Endothelial cell of umbilical vein (primary cell): ENCODE data around the gene FAM163A. TPM values are rescaled to one million over a fixed set of nuclear protein-coding genes. Genes with fewer than 3 reads are reported as not detected.

Experiments used
- BruUV-seq: library from RNA; stranded (reverse); fragments of 400-500 nt; replicated peaks from 2 replicates; lab custom pipeline; 2021; lab: Mats Ljungman, UMichigan
- CTCF ChIA-PET: fragments of 300-600, 350-600 bp; sonication (Branson Sonifier 250); formaldehyde crosslinking; loops from one replicate; lab custom pipeline; 2021; ENCODE audit warnings: antibody characterized with exemption, inconsistent platforms; lab: Charles Lee
- POLR2A ChIA-PET: fragments of 300-600, 350-600 bp; sonication (Branson Sonifier 250); formaldehyde crosslinking; loops from one replicate; lab custom pipeline; 2021; ENCODE audit warnings: antibody characterized with exemption, inconsistent platforms; lab: Charles Lee
- DNase-seq: peaks from one replicate; pipeline ENCODE4 v3.0.0-alpha.2; 2011; ENCODE audit warnings: low read depth, low spot score
- FAIRE-seq: peaks from 2 replicates; lab custom pipeline; 2011; peaks lifted over from hg19 to GRCh38; lab: Jason Lieb, UNC
- H2AFZ ChIP-seq: 2 replicates; pipeline ENCODE4 v1.6.0; 2012; ENCODE audit warnings: low read depth, low read length, control low read depth, inconsistent platforms
- H3K27ac ChIP-seq: 2 replicates; pipeline ENCODE4 v1.5.1; 2011; ENCODE audit warnings: low read depth, mild to moderate bottlenecking, control low read depth, low read length, moderate library complexity; ENCODE audit not compliant: insufficient read depth
- H3K27me3 ChIP-seq, 2 experiments: 2 replicates each; pipeline versions ENCODE4 v1.6.0 to v1.6.1; 2011; ENCODE audit warnings: low read length in 2 of 2, mixed read lengths in 1 of 2; ENCODE audit not compliant: control insufficient read depth in 2 of 2, insufficient read depth in 2 of 2
- H3K36me3 ChIP-seq, 2 experiments: 2 replicates in 1 of 2; 3 replicates in 1 of 2; pipeline ENCODE4 v1.5.1; 2011; ENCODE audit warnings: low read length in 2 of 2, mild to moderate bottlenecking in 1 of 2, moderate library complexity in 1 of 2; ENCODE audit not compliant: control insufficient read depth in 2 of 2, insufficient read depth in 2 of 2; ENCODE audit errors: extremely low read depth in 1 of 2
- H3K4me1 ChIP-seq: 3 replicates; pipeline ENCODE4 v1.5.1; 2011; ENCODE audit warnings: mild to moderate bottlenecking, low read length; ENCODE audit not compliant: control insufficient read depth, insufficient read depth; ENCODE audit errors: extremely low read depth
- H3K4me2 ChIP-seq: 2 replicates; pipeline ENCODE4 v1.6.1; 2011; ENCODE audit warnings: low read length, control low read depth, mixed read lengths; ENCODE audit not compliant: insufficient read depth
- H3K4me3 ChIP-seq, 3 experiments: fragments of 200-600 bp in 1 of 3; sonication (generic), shearing (Covaris generic) in 1 of 3; replicated peaks in 1 of 3; 2 replicates each; pipeline ENCODE4 v1.5.1; 2011 to 2016; ENCODE audit warnings: control low read depth in 3 of 3, low read length in 3 of 3, mild to moderate bottlenecking in 2 of 3, inconsistent platforms in 1 of 3, low read depth in 1 of 3, moderate library complexity in 1 of 3; ENCODE audit not compliant: insufficient read depth in 1 of 3
- H3K79me2 ChIP-seq: 2 replicates; pipeline ENCODE4 v1.6.0; 2012; ENCODE audit warnings: low read length, inconsistent platforms; ENCODE audit not compliant: control insufficient read depth, insufficient read depth
- H3K9ac ChIP-seq: replicated peaks from 2 replicates; pipeline ENCODE3; 2011; ENCODE audit warnings: low read length, control low read depth; ENCODE audit not compliant: insufficient read depth; ENCODE audit errors: extremely low read depth
- H3K9me1 ChIP-seq: replicated peaks from 3 replicates; pipeline ENCODE4 v1.6.0; 2011; ENCODE audit warnings: mild to moderate bottlenecking, low read length; ENCODE audit not compliant: control insufficient read depth, insufficient read depth; ENCODE audit errors: extremely low read depth
- H3K9me3 ChIP-seq: replicated peaks from 2 replicates; pipeline ENCODE4 v1.5.1; 2012; ENCODE audit warnings: low read length, inconsistent platforms; ENCODE audit not compliant: control insufficient read depth, insufficient read depth
- H4K20me1 ChIP-seq: replicated peaks from 2 replicates; pipeline ENCODE3; 2011; ENCODE audit warnings: mild to moderate bottlenecking, low read length; ENCODE audit not compliant: control insufficient read depth, insufficient read depth; ENCODE audit errors: extremely low read depth
- EZH2 ChIP-seq: IDR thresholded peaks from 2 replicates; pipeline ENCODE4 v1.6.1; 2012; ENCODE audit warnings: borderline replicate concordance, low read depth, mild to moderate bottlenecking, moderate library complexity, low read length, inconsistent platforms; ENCODE audit not compliant: severe bottlenecking
- FOS ChIP-seq: IDR thresholded peaks from 2 replicates; pipeline ENCODE4 v1.6.1; 2011; ENCODE audit warnings: mild to moderate bottlenecking, low read length, moderate library complexity, borderline replicate concordance; ENCODE audit not compliant: insufficient read depth
- GATA2 ChIP-seq: IDR thresholded peaks from 2 replicates; pipeline ENCODE4 v1.7.0; 2011; ENCODE audit warnings: low read depth, mild to moderate bottlenecking, moderate library complexity, mixed read lengths, low read length; ENCODE audit not compliant: insufficient read length, insufficient read depth
- JUN ChIP-seq: IDR thresholded peaks from 2 replicates; pipeline ENCODE4 v1.6.1; 2011; ENCODE audit warnings: borderline replicate concordance, low read depth; ENCODE audit not compliant: insufficient read length, insufficient read depth
- MYC ChIP-seq: IDR thresholded peaks from one replicate; pipeline ENCODE4 v1.6.1; 2011; ENCODE audit warnings: mild to moderate bottlenecking, low read depth, low read length
- POLR2A ChIP-seq: IDR thresholded peaks from 2 replicates; pipeline ENCODE4 v1.6.1; 2012; ENCODE audit warnings: low read depth, mild to moderate bottlenecking, control low read depth, low read length
- POLR2AphosphoS5 ChIP-seq: IDR thresholded peaks from 2 replicates; pipeline ENCODE4 v1.6.1; 2012; ENCODE audit warnings: low read depth, mild to moderate bottlenecking, control low read depth, low read length, moderate library complexity; ENCODE audit not compliant: insufficient read depth
- dilution Hi-C: fragments of 300-500 bp; cut with MboI; formaldehyde crosslinking; loops from one replicate; pipeline ENCODE4 v1.15.0; 2019; ENCODE audit warnings: low sequenced_read_pairs; ENCODE audit not compliant: extremely low pct_ligation_motif_present
- intact Hi-C: fragments of 100-400 bp; cut with micrococcal nuclease; formaldehyde crosslinking; loops from one replicate; pipeline ENCODE4 v1.10.0; 2022
- polyA plus RNA-seq, 4 experiments: library from polyadenylated mRNA; depleted of rRNA in 3 of 4; stranded (reverse) in 3 of 4; unstranded in 1 of 4; fragments of >200 nt; gene quantifications; 2 replicates each; pipeline versions ENCODE4 v1.2.1 to v1.2.3, GENCODE V29; 2011 to 2012; ENCODE audit warnings: missing spikeins in 1 of 4
- total RNA-seq: library from RNA; stranded (reverse); gene quantifications from 2 replicates; pipeline ENCODE4 v1.2.3, GENCODE V29; 2021
- TF ChIP-seq, protein P1 (sequence below), 2 donors: IDR thresholded peaks; 1 replicate in 1 of 2; 2 replicates in 1 of 2; pipeline ENCODE4 v1.5.1; 2011; ENCODE audit warnings: low read length in 2 of 2, mild to moderate bottlenecking in 2 of 2, moderate library complexity in 2 of 2, control low read depth in 1 of 2, inconsistent platforms in 1 of 2, low read depth in 1 of 2; ENCODE audit not compliant: insufficient read depth in 1 of 2; ENCODE audit errors: extremely low read depth in 1 of 2
- TF ChIP-seq, protein P2 (sequence below): IDR thresholded peaks from 2 replicates; pipeline ENCODE4 v1.6.1; 2011; ENCODE audit not compliant: insufficient read depth, insufficient read length

FAM163A gene
- total and polyA plus RNA-seq, 2 donors (not counting 3 experiments of a cell fraction or from before 2014, with no cell fraction given): not detected

DNA sequence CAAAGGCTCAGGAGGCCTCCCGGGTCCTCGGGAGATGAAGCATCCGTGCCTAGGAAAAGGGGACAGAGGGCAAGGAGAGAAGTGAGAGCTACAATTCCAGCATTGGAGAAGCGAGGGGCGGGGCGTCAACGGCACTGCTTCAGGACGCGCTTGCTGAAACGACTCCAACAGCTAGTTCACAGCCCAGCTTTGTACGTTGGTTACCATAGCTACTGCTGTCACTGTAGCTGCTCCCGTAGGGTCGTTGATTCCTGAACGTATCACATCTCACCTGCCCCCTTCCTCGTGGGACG lies 71.4 kb downstream of the FAM163A start:
- Histone ChIP-seq H3K27me3 (peaks cover 2 to 11% of the 10 kb centered on the region in 2 experiments), H3K9ac (peak overlapping the region; percentile 71), H3K4me3 (peak overlapping the region in 2 of 3 experiments; percentile 8 to 67), H3K4me1 (peaks cover 20% of the 10 kb centered on the region), H4K20me1 (no peaks in the 10 kb centered on the region), H3K27ac (no peak overlapping the region), H3K9me1 (no peaks in the 10 kb centered on the region), H2AFZ (peak overlapping the region; percentile 98), H3K4me2 (peak overlapping the region; percentile 92), H3K36me3 (no peaks in the 10 kb centered on the region), H3K9me3 (no peaks in the 10 kb centered on the region), H3K79me2 (no peaks in the 10 kb centered on the region)
- CTCF ChIA-PET: interaction anchor here (0.7 to 20.1 kb wide), 69 partner anchors 9 to 1783 kb away, joined by 3 to 1591 read pairs (median 5); partner anchors contain the start of genes CEP350, TOR1AIP1 and TOR1AIP2
- DNase-seq: no peak
- POLR2A ChIA-PET: interaction anchor here (1.0 to 1.4 kb wide), 3 partner anchors 9 to 108 kb away, joined by 3 to 7 read pairs (median 7); no protein-coding TSS in a partner anchor
- intact Hi-C loops (loop anchor here (1.0 to 10.0 kb wide), 5 partner anchors 108 to 732 kb away; partner anchors contain the start of genes TDRD5 and TOR3A), dilution Hi-C loops (loop anchor here (5.0 kb wide), 1 partner anchor 102 kb away; no protein-coding TSS in a partner anchor)
- TF ChIP-seq EZH2 (no peak), POLR2A (no peak), FOS (no peak), MYC (no peak), JUN (no peak), POLR2AphosphoS5 (no peak), GATA2 (no peak)
- TF ChIP-seq, protein P1, sequence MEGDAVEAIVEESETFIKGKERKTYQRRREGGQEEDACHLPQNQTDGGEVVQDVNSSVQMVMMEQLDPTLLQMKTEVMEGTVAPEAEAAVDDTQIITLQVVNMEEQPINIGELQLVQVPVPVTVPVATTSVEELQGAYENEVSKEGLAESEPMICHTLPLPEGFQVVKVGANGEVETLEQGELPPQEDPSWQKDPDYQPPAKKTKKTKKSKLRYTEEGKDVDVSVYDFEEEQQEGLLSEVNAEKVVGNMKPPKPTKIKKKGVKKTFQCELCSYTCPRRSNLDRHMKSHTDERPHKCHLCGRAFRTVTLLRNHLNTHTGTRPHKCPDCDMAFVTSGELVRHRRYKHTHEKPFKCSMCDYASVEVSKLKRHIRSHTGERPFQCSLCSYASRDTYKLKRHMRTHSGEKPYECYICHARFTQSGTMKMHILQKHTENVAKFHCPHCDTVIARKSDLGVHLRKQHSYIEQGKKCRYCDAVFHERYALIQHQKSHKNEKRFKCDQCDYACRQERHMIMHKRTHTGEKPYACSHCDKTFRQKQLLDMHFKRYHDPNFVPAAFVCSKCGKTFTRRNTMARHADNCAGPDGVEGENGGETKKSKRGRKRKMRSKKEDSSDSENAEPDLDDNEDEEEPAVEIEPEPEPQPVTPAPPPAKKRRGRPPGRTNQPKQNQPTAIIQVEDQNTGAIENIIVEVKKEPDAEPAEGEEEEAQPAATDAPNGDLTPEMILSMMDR (IDR thresholded peaks at IDR 0.05; ENCODE audit: extremely low read depth in 1 of 2, insufficient read depth in 1 of 2, low read depth in 1 of 2, low read length in 2 of 2): no peak
- TF ChIP-seq, protein P2, sequence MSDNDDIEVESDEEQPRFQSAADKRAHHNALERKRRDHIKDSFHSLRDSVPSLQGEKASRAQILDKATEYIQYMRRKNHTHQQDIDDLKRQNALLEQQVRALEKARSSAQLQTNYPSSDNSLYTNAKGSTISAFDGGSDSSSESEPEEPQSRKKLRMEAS: no peak
- BruUV-seq: no TSS peak
- peak; percentile 95 for FAIRE-seq
